Brain microvascular endothelial cell (primary cell): Measurements from ENCODE around the gene PEAK1.
"Not testable (repeated sequence)": the region's sequence is repeated elsewhere in the genome, so short reads cannot be mapped to it uniquely, and the experiment has no call there.

ENCODE experiments used
- DNase-seq: peaks from one replicate; pipeline ENCODE4 v3.0.0-alpha.2; 2020
- H3K27ac ChIP-seq: fragments of 250-450 bp; sonication (Bioruptor Pico); 2 replicates; pipeline ENCODE4 v1.5.1; 2020; ENCODE audit warnings: mild to moderate bottlenecking, moderate library complexity
- H3K27me3 ChIP-seq: fragments of 250-450 bp; sonication (Bioruptor Pico); replicated peaks from 2 replicates; pipeline ENCODE4 v1.5.1; 2020; ENCODE audit warnings: mild to moderate bottlenecking
- H3K36me3 ChIP-seq: fragments of 250-450 bp; sonication (Bioruptor Pico); replicated peaks from 2 replicates; pipeline ENCODE4 v1.5.1; 2020; ENCODE audit warnings: mild to moderate bottlenecking
- H3K4me3 ChIP-seq: 2 replicates; pipeline ENCODE4 v1.5.1; 2011; ENCODE audit warnings: low read depth, mild to moderate bottlenecking, control low read depth, low read length, moderate library complexity
- in situ Hi-C: cut with HindIII; loops from 2 replicates; pipeline ENCODE4 v1.10.0; 2017; ENCODE audit warnings: low sequenced_read_pairs, low pct_ligation_motif_present
- TF ChIP-seq, protein P1 (sequence below): IDR thresholded peaks from 2 replicates; pipeline ENCODE4 v1.5.1; 2011; ENCODE audit warnings: low read depth, mild to moderate bottlenecking, moderate library complexity, low read length, control low read depth, inconsistent platforms; ENCODE audit errors: missing control alignments

PEAK1 gene

DNA sequence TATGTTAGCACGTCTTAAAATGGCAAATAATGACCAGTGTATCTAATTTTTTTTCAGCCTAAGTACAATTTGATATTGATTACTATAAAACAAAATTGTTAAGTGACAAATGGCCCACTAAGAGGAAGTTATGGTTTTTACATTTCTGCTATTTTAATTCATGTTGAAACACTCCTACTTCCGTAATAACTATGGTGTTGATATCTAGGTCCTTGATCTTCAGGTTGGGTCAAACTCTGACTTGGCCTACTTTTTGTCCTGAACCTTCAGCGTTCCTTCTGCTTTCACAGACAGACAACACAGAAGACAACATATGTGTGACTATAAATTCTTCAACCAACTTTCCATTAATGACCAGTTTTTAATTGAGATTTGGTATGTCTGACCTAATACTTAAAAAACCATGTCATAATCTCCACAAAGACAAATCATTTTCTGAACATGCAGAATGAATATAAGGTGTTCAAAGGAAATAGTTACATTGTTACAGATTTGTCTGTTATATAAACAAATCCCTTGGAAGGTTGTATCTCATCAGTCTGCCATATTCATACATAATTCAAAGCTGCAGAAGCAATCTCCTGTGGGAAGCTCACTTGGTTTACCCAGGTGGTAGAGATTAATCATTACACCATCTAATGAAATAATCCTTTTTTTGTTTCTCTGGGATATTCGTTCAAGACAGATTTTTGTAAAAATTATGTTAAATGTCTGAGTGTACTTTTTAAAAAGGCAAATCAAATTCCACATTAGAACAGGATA is 256.9 kb downstream of the PEAK1 start:
- peaks cover 5% of the 10 kb centered on the region for H3K36me3 ChIP-seq
- no peak for DNase-seq
- no peak overlapping the region for H3K4me3 ChIP-seq
- no peaks in the 10 kb centered on the region for H3K27me3 ChIP-seq
- in situ Hi-C loops, result no loop called here
- H3K27ac ChIP-seq, result no peak overlapping the region
- TF ChIP-seq, protein P1, sequence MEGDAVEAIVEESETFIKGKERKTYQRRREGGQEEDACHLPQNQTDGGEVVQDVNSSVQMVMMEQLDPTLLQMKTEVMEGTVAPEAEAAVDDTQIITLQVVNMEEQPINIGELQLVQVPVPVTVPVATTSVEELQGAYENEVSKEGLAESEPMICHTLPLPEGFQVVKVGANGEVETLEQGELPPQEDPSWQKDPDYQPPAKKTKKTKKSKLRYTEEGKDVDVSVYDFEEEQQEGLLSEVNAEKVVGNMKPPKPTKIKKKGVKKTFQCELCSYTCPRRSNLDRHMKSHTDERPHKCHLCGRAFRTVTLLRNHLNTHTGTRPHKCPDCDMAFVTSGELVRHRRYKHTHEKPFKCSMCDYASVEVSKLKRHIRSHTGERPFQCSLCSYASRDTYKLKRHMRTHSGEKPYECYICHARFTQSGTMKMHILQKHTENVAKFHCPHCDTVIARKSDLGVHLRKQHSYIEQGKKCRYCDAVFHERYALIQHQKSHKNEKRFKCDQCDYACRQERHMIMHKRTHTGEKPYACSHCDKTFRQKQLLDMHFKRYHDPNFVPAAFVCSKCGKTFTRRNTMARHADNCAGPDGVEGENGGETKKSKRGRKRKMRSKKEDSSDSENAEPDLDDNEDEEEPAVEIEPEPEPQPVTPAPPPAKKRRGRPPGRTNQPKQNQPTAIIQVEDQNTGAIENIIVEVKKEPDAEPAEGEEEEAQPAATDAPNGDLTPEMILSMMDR, result no peak

DNA sequence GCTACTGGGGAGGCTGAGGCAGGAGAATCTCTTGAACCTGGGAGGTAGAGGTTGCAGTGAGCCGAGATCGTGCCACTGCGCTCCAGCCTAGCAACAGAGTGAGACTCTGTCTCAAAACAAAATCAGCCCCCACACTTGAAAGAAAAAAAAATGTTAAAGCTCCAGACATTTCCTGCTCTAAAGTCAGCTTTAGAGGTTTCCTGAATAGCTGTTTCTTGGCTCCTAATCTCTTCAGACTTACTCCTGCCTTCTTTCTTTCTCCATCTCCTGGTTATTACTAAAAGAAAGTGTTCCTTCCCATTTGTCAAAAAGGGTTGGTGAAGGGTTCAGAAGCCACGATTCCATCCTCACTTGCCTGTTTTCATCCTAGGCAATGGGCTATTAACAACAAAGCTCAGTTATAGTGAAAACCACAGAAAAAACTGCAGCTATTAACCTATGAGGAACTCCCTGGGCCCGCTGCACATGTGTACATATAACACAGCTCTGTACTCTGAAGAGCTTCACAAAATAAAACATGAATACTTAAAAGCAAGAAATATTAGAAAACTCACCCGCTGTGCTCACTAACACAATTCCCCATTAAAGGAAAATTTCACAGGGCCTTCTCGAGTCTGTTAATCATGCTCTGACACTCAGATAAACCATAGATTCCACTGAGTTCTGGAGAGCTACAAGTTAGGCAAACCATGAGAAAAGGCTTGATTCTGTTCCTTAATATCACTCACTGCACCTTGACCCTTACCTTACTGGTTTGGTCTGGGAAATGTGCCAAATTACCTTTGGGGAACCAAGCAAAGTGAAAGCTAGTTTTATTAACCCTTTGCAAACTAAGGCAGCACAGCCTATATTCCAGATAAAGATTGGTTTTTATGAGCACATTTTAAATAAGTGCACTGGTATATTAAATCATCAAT is 259.1 kb downstream of the PEAK1 start:
- peaks cover 12% of the 10 kb centered on the region for H3K36me3 ChIP-seq
- no peaks in the 10 kb centered on the region for H3K27me3 ChIP-seq
- H3K27ac ChIP-seq, result no peak overlapping the region
- DNase-seq, result no peak
- in situ Hi-C loops, result no loop called here
- no peak overlapping the region for H3K4me3 ChIP-seq
- TF ChIP-seq, protein P1, result no peak

DNA sequence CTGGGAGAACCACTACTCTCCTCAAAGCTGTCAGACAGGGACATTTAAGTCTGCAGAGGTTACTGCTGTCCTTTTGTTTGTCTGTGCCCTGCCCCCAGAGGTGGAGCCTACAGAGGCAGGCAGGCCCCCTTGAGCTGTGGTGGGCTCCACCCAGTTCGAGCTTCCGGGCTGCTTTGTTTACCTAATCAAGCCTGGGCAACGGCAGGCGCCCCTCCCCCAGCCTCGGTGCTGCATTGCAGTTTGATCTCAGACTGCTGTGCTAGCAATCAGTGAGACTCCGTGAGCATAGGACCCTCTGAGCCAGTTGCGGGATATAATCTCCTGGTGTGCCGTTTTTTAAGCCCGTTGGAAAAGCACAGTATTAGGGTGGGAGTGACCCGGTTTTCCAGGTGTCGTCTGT is 263.9 kb downstream of the PEAK1 start:
- H3K4me3 ChIP-seq, DNase-seq, H3K27me3 ChIP-seq, in situ Hi-C loops, H3K27ac ChIP-seq: not testable (repeated sequence)
- peaks cover 12% of the 10 kb centered on the region for H3K36me3 ChIP-seq

DNA sequence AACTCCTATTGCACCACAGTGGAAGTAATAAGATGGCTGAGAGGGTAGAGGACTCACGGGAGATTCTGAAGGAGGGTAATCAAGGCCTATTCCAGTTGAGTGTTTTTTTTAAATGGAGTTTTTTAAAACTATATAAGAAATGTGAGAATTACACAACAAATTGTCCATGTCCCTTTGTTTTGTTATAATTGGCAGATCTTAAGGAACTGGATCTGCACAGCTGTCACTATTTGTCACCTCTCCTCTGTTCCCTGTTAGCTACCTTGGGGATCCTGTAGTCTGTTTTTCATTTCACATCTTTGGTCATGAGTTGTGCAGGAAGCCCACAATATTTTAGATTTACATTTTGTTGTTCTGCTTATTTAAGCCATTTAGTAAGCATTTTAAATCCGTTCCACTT is 271.7 kb downstream of the PEAK1 start:
- no peak for DNase-seq
- H3K27ac ChIP-seq, result no peak overlapping the region
- in situ Hi-C loops, result no loop called here
- H3K27me3 ChIP-seq, result no peaks in the 10 kb centered on the region
- TF ChIP-seq, protein P1, result no peak
- no peaks in the 10 kb centered on the region for H3K36me3 ChIP-seq
- H3K4me3 ChIP-seq, result no peak overlapping the region

DNA sequence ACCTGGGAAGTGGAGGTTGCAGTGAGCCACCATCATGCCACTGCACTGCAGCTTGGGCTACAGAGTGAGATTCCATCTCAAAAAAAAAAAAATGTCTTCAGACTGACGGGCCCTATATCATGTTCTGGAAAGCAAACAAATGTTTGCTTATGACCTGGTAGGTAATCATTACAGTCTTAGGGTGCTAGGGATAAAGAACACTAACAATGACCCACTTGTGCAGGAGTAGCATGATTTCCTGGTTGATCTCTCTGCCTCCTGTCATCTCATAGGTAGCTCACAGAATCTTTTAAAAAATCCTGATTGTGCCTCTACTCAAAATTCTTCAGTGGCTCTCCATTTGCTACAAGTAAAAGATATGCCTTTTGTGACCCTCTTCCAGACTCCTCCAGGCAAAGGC is 274.5 kb downstream of the PEAK1 start:
- in situ Hi-C loops, result no loop called here
- DNase-seq, result no peak
- Histone ChIP-seq H3K27ac (peak overlapping the region; percentile 95), H3K36me3 (no peaks in the 10 kb centered on the region), H3K4me3 (no peak overlapping the region), H3K27me3 (no peaks in the 10 kb centered on the region)
- TF ChIP-seq, protein P1, result no peak

DNA sequence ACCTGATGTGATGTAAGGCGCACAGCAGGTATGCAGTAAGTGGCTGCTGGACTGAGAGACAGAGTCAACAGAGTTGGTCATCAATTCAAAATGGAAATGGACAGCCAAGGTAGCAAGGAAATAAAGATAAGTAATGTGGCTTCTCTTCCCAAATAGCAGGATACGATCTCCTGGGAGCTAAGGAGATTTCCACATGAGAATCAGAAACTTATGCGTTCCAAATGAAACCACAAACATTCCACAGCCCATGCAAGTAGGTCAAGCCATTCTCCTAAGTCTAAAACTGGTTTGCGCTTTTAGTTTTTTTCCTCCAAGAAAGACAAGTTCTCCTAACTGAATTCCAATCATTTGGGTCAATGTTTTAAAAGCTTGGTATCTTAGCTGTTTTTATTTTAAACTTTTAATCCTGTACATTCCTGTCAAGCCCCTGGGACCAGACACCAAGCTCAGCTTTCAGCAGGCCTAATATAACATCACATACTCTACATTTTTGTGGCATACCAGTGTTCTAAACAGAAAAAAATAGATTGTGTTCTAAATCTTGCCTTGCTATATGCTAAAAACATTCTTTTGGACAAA is 275.3 kb downstream of the PEAK1 start:
- in situ Hi-C loops, result no loop called here
- Histone ChIP-seq H3K27me3 (no peaks in the 10 kb centered on the region), H3K27ac (peak overlapping the region; percentile 95), H3K36me3 (no peaks in the 10 kb centered on the region), H3K4me3 (no peak overlapping the region)
- TF ChIP-seq, protein P1, result no peak
- DNase-seq, result peak; percentile 89
